Measurements from ENCODE around the gene ATP8A1. TPM values are rescaled to one million over a fixed set of nuclear protein-coding genes. Genes with fewer than 3 reads are reported as not detected.

ATP8A1 gene
- total RNA-seq, 6 experiments from 2014 or later, result 1.0 to 3.4 (median 1.9) TPM

GRCh38 chr4:42673082-42673425 is 16.1 kb upstream of the ATP8A1 start:
- ATAC-seq (peak; percentile 39 to 56 (median 45)), DNase-seq (no peak)
- Histone ChIP-seq H3K9me3 (no peaks in the 10 kb centered on the region), H3K36me3 (no peaks in the 10 kb centered on the region), H3K4me3 (no peak overlapping the region), H3K27ac (no peak overlapping the region), H3K4me1 (no peaks in the 10 kb centered on the region), H3K27me3 (no peaks in the 10 kb centered on the region)
- intact Hi-C loops (cut with DNase I), result no loop called here
- TF ChIP-seq, protein P1, sequence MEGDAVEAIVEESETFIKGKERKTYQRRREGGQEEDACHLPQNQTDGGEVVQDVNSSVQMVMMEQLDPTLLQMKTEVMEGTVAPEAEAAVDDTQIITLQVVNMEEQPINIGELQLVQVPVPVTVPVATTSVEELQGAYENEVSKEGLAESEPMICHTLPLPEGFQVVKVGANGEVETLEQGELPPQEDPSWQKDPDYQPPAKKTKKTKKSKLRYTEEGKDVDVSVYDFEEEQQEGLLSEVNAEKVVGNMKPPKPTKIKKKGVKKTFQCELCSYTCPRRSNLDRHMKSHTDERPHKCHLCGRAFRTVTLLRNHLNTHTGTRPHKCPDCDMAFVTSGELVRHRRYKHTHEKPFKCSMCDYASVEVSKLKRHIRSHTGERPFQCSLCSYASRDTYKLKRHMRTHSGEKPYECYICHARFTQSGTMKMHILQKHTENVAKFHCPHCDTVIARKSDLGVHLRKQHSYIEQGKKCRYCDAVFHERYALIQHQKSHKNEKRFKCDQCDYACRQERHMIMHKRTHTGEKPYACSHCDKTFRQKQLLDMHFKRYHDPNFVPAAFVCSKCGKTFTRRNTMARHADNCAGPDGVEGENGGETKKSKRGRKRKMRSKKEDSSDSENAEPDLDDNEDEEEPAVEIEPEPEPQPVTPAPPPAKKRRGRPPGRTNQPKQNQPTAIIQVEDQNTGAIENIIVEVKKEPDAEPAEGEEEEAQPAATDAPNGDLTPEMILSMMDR (IDR thresholded peaks at IDR 0.05), result no peak
- TF ChIP-seq POLR2A (IDR thresholded peaks at IDR 0.05), result no peak
- 36% methylated on average over 2 of the region's 2 CpGs for WGBS (ENCODE audit: insufficient coverage, low coverage, low lambda C conversion rate, missing lambda C conversion rate)

DNA sequence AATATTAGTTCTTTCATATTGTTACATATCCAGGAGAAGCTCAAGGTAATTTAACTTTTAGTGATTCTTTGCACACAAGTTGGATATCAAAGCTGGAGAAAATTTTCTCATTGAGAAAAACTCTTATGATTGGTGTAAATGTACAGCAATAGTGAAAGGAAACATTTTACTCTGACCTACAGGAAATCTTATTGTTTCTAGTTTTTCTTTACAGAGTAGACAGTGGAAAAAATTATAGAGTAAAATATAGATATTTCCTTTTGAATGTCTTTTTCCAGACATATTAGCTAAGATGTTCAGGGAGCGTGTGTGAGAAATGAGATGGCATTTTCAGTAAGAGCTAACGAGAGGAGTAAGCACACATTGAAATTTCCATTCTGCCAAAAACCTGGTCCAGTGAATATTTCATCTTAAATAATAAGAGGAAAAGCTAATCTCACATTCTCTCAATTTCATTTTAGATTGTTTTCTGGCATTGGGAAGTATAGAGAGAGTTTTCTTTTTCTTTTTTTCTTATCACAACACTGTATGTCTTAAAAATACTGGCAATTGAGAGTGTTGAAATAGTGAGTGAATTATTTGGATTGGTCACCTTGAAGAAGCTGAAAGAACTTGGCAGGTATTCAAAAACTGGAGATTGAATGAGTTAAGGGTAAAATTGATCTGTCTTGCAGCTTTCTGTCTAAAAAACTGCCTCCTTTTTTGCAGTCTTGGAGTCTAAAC is 15.6 kb upstream of the ATP8A1 start:
- intact Hi-C loops (cut with DNase I), result no loop called here
- DNase-seq (no peak), ATAC-seq (no peak)
- H3K27me3 ChIP-seq, result no peaks in the 10 kb centered on the region
- H3K4me3 ChIP-seq, result no peak overlapping the region
- TF ChIP-seq, protein P1 (IDR thresholded peaks at IDR 0.05), result no peak
- TF ChIP-seq POLR2A (IDR thresholded peaks at IDR 0.05), result no peak
- no peak overlapping the region for H3K27ac ChIP-seq
- no peaks in the 10 kb centered on the region for H3K4me1 ChIP-seq
- 54% methylated on average over 2 of the region's 2 CpGs for WGBS (ENCODE audit: insufficient coverage, low coverage, low lambda C conversion rate, missing lambda C conversion rate)
- H3K9me3 ChIP-seq, result no peaks in the 10 kb centered on the region
- no peaks in the 10 kb centered on the region for H3K36me3 ChIP-seq

DNA sequence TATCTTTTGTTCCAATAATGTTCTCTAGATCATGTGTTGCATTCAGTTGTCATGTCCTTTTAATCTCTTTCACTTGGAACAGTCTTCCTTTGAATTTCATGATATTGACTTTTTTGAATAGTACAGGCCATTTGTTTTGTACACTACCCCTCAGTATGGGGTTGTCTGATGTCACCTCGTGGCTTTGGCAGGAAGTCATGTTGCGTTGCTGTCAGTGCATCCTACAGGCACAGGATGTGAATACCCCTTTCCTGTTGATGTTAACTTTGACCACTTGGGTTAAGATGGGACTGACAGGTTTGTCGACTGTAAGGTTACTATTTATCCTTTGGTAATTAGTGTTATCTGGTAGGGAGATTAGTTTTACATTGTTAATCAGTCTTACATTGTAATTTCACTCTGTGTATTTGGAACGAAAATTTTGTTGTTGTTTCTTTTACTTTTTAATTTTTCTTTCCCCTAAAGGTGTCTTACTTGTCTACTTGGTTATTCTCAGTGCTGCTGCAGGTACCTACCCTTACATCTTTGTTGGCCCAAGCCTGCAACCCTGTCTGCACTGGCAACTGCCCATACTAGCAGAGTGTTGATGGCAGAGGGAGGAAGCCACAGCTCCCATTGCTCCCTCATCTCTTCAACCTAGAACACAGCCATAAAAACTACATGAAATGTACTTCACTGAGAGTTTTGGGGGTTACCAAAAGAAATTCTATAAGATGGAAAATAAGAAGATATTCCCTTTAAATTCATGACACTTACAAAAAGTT is 14.7 kb upstream of the ATP8A1 start:
- H3K36me3 ChIP-seq, result no peaks in the 10 kb centered on the region
- no peaks in the 10 kb centered on the region for H3K27me3 ChIP-seq
- H3K4me3 ChIP-seq, result no peak overlapping the region
- H3K27ac ChIP-seq, result no peak overlapping the region
- TF ChIP-seq POLR2A (IDR thresholded peaks at IDR 0.05), result no peak
- TF ChIP-seq, protein P1 (IDR thresholded peaks at IDR 0.05), result no peak
- WGBS (ENCODE audit: insufficient coverage, low coverage, low lambda C conversion rate, missing lambda C conversion rate), result 17% methylated on average over 4 of the region's 4 CpGs
- no peaks in the 10 kb centered on the region for H3K4me1 ChIP-seq
- no peaks in the 10 kb centered on the region for H3K9me3 ChIP-seq
- DNase-seq (no peak), ATAC-seq (peak; percentile 18 to 57 (median 55))
- intact Hi-C loops (cut with DNase I), result no loop called here

DNA sequence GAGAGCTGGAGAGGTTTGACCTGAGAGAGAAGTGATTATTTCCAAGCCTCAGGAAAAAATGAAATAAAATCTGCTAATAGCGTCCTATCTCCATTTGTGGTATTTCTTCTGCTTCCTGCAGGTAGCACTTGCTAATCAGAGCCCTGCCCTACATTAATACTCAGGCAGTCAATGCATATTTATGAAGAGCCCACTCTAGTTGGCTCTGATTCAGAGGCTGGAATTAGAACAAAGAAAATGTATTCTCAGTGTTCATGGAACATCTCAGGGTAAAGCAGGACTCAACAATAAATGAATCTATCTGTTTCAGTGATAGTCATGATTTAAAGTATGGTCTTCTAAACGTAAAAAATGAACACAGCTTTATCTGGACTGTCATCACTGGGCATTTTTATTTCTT is 1.4 kb upstream of the ATP8A1 start:
- ATAC-seq (no peak), DNase-seq (no peak)
- intact Hi-C loops (cut with DNase I), result no loop called here
- TF ChIP-seq, protein P1 (IDR thresholded peaks at IDR 0.05), result no peak
- TF ChIP-seq POLR2A (IDR thresholded peaks at IDR 0.05), result no peak
- Histone ChIP-seq H3K36me3 (no peaks in the 10 kb centered on the region), H3K4me1 (peaks cover 0 to 8% (median 0%) of the 10 kb centered on the region in 4 donors), H3K27ac (no peak overlapping the region), H3K4me3 (no peak overlapping the region), H3K27me3 (no peaks in the 10 kb centered on the region), H3K9me3 (no peaks in the 10 kb centered on the region)
- 56% methylated on average over 2 of the region's 2 CpGs for WGBS (ENCODE audit: insufficient coverage, low coverage, low lambda C conversion rate, missing lambda C conversion rate)

All from right lobe of liver (tissue), 6 donors.